Retinal pigment epithelial cell (primary cell): ENCODE results near the gene DPYSL4.

Experiments
- DNase-seq: peaks from one replicate; pipeline ENCODE4 v3.0.0-alpha.2; 2010; ENCODE audit warnings: low read depth
- H3K4me3 ChIP-seq: 2 replicates; pipeline ENCODE4 v1.5.1; 2011; ENCODE audit warnings: mild to moderate bottlenecking, low read length, control low read depth, moderate library complexity
- TF ChIP-seq, protein P1 (sequence below): conservative IDR thresholded peaks from 2 replicates; pipeline ENCODE4 v1.5.1; 2011; ENCODE audit warnings: low read depth, low read length, control low read depth, inconsistent platforms

DPYSL4 gene

DNA sequence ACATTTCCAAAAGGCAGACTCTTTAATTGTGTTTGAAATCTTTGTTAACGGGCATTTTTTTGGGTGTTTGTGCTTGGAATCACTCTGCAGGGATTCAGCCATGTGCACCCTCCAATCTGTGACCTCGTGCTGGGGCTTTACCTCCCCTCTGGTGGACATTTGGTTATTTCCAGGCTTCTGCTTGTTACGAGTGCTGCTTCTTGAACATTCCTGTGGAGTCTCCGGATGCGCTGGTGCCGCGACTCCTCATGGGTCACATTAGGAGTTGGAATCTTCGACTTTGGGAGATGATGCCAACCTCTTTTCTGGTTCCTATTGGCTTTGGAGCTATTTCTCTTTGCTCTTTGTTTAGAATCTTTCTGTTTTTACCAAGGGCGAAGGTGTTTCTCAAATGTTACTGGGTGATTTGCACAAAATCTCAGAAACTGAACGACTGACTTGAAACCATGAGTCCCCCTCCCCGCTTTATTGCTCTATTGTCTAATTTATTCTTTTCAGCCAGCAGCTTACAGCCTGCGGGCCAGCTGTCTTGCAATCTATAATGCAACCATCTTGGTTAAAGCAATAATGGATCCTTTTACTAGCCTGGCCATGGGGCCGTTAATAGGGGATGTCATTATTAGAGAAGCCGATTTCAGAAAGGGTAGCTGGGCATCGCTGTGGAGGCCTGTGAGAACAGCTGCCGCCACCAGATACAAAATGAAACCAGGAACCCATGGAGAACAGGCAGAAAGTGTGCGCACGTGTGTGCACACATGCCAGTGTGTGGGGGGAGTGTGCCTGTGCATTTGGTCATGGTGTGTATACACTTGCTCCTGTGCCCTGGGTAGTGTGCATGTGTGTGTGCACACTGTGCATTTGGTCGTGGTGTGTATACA is 9.9 kb upstream of the DPYSL4 start:
- no peak overlapping the region for H3K4me3 ChIP-seq
- DNase-seq, result no peak
- TF ChIP-seq, protein P1, sequence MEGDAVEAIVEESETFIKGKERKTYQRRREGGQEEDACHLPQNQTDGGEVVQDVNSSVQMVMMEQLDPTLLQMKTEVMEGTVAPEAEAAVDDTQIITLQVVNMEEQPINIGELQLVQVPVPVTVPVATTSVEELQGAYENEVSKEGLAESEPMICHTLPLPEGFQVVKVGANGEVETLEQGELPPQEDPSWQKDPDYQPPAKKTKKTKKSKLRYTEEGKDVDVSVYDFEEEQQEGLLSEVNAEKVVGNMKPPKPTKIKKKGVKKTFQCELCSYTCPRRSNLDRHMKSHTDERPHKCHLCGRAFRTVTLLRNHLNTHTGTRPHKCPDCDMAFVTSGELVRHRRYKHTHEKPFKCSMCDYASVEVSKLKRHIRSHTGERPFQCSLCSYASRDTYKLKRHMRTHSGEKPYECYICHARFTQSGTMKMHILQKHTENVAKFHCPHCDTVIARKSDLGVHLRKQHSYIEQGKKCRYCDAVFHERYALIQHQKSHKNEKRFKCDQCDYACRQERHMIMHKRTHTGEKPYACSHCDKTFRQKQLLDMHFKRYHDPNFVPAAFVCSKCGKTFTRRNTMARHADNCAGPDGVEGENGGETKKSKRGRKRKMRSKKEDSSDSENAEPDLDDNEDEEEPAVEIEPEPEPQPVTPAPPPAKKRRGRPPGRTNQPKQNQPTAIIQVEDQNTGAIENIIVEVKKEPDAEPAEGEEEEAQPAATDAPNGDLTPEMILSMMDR, result no peak

DNA sequence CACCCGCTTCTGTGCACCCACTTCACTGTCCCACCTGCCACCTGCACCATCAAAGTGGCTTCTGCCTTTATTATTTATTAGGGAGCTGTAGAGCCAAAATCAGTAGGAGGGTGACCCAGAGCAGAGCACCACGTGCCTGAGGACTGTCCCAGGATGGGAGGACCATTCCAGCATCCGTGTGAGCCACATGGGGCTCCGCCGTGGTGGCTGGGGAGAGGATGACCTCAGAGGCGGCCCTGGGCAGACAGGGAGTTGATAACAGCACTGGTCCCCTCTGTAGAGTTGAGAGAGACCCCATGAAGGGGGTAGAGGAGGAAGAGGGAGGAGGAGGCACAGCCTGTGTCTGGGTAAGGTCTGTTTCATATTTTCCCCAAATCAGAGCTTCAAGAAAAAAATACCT is 8.7 kb upstream of the DPYSL4 start:
- no peak for DNase-seq
- TF ChIP-seq, protein P1, result no peak
- no peak overlapping the region for H3K4me3 ChIP-seq

DNA sequence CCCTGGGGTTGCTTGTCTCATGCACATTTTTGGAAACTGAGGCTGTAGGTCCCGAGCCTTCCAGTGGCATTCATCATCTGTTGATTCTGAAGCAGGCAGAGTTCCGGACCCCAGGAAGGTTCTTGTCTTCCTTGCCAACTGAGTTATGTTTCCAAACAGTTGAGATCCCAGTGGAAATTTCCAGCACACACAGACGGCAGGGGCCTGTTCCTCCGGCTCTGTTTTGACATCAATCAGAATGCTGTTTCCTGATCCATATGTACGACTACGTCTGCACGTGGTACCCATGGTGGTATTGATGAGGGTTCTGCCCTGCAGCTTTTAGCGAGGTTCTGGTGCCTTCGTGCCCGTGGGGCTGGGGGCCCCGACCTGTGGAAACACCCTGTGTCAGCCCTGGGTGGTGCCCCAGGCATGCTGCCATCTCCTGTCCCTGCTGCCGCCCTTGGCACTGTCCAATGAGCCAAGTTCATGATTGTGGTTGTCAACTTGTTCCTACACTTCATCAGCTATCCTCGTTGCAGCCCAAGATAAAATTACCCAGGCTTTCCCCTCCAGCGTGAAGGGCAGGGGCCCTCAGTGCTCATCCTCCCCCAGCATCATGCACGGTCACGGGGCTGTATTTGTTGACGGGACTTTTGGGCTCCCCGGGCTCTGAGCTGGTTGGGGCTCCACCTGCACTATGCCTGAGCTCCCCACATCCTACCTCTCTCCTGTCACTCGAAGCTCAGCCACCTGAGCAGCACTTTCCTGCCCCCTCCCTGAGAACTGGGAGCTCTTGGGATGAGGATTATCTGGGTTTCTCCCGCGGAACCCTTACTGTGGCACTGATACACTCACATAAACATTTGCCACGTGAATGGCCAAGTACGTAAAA is 7.8 kb upstream of the DPYSL4 start:
- no peak for DNase-seq
- no peak overlapping the region for H3K4me3 ChIP-seq
- TF ChIP-seq, protein P1, result no peak

DNA sequence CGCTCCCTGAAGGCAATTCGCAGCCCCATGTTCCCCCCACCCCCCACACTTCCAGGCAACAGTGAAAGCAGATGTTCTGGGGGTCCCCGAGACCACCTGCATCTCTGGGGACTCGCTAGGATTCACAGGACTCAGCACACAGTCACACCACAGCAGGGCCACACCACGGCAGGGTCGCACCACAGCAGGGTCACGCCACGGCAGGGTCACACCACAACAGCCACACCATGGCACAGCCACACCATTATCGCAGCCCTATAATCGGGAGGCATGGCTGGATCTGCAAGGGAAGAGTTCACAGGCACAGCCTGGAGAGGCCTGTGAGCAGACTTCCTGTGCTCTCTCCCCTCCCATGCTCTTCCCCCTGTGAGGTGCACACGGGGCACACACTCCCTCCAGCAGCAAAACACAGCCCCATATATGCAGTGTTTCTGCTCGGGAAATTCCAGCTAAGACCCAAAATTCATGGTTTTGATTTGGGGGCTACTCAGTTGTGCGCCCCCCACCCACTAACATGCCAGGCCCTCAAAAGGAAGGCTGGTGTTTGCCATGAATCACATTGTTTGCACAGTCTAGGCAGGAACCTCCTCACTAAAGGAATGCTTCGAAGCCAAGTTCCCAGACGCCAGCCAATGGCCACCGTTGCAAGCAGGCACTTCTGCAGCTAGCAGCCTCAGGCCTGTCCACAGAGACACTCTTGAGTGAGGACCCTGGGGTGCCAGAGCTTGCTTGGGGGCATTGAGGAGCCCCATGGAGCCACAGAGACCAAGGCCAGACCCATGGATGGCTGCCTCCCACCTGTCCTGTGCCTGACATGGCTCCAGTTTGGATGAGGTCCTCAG is 7.0 kb upstream of the DPYSL4 start:
- no peak overlapping the region for H3K4me3 ChIP-seq
- TF ChIP-seq, protein P1, result no peak
- DNase-seq, result no peak

DNA sequence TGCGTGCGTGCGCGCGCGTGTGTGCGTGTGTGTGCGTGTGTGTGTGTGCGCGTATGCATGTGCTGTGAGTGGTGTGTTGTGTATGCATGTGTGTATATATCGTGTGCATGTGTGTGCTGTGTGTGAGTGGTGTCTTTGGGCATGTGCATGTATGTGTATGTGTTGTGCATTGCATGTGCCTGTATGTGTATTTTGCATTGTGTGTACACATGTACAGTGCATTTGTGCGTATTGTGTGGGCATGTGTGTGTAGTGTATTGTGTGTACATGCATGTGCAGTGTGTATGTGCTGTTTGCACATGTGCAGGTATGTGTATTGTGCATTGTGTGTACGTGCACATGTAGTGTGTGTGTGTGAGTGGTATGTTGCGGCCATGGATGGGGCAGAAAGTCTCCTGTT is 6.0 kb upstream of the DPYSL4 start:
- no peak overlapping the region for H3K4me3 ChIP-seq
- DNase-seq, result no peak
- TF ChIP-seq, protein P1, result no peak

DNA sequence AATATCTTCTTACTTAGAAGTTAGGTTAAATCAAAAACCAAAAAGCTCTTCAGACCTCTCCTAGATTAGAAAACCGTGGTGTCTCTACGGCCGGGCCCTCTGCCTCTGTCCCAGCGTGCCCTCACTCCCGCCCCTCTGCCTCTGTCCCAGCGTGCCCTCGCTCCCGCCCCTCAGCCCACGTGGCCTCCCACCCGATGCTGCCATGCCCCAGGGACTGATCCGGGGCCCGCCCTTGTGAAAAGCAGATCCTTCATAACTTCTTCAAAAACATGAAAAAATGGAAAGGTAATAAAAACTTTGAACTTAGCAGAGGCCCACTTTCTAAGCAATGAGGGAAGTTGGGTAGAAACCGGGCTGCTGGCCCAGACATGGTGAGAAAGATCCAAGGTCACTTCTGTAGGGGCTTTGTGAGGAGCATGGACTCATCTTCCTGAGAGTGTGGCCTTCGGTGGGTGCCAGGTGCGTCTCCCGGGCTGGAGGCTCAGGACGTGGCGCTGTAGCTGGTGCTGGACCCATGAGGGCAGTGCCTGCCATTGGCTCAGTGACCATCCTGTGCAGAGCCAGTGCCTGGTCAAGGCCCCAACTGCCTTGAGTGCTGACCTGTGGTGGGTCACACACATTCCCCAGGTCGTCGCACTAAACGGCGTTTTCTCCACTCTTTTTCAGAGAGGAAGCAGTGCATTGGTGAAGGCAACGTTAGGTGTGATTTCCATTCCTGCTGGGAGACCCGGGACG is 4.9 kb upstream of the DPYSL4 start:
- TF ChIP-seq, protein P1, result no peak
- no peak overlapping the region for H3K4me3 ChIP-seq
- DNase-seq, result no peak
